Mesenchymal stem cell (in vitro differentiated cells and primary cell): ENCODE results near the gene SSTR3. TPM values are rescaled to one million over a fixed set of nuclear protein-coding genes. Genes with fewer than 3 reads are reported as not detected.

Source experiments
- small RNA-seq: library from polyadenylated mRNA; stranded (forward); fragments of <200 nt; extraction: miRNeasy Mini kit (QIAGEN cat#:217004); gene quantifications from one replicate; pipeline ENCODE3, GENCODE V24; 2013; ENCODE audit warnings: low read depth

Gene SSTR3

Small RNA genes within 50 kb of the gene (small RNA-seq; reads per million reads assigned to genes)
- gene Z82188.1, result not detected
